ENCODE measurements around the gene GABRA5.
"Not testable (repeated sequence)": the region's sequence is repeated elsewhere in the genome, so short reads cannot be mapped to it uniquely, and the experiment has no call there.

GABRA5 gene

GRCh38 chr15:26866298-26867199 is at the start of gene GABRA5:
Gene GABRA5 (plus strand): TSS chr15:26867062. CDS start chr15:26869249, 2,187 bp downstream.
- DNase-seq (ENCODE audit: low read depth) = no peak

- DNase-seq (ENCODE audit: low read depth) = not testable (repeated sequence)
Observed at GRCh38 chr15:26831191-26831590, 35.7 kb upstream of the GABRA5 start.

- no peak for DNase-seq (ENCODE audit: low read depth)
Observed at GRCh38 chr15:26831951-26832350, 34.9 kb upstream of the GABRA5 start.

- no peak for DNase-seq (ENCODE audit: low read depth)
Observed at GRCh38 chr15:26838742-26839460, 28.0 kb upstream of the GABRA5 start.

- DNase-seq (ENCODE audit: low read depth) = no peak
Observed at GRCh38 chr15:26841514-26841913, 25.3 kb upstream of the GABRA5 start.

GRCh38 chr15:26841941-26842340 is 24.9 kb upstream of the GABRA5 start:
- DNase-seq (ENCODE audit: low read depth) = no peak

GRCh38 chr15:26842391-26842790 is 24.5 kb upstream of the GABRA5 start:
- no peak for DNase-seq (ENCODE audit: low read depth)

GRCh38 chr15:26844901-26845300 is 22.0 kb upstream of the GABRA5 start:
- no peak for DNase-seq (ENCODE audit: low read depth)

- no peak for DNase-seq (ENCODE audit: low read depth)
Observed at GRCh38 chr15:26848498-26848897, 18.4 kb upstream of the GABRA5 start.

- no peak for DNase-seq (ENCODE audit: low read depth)
Observed at GRCh38 chr15:26850161-26850560, 16.7 kb upstream of the GABRA5 start.

- no peak for DNase-seq (ENCODE audit: low read depth)
Observed at GRCh38 chr15:26852980-26853379, 13.9 kb upstream of the GABRA5 start.

- DNase-seq (ENCODE audit: low read depth) = no peak
Observed at GRCh38 chr15:26854435-26854834, 12.4 kb upstream of the GABRA5 start.

GRCh38 chr15:26864664-26865191 is 2.1 kb upstream of the GABRA5 start:
- DNase-seq (ENCODE audit: low read depth) = no peak

GRCh38 chr15:26867200-26868007 is 542 bp downstream of the GABRA5 start:
- DNase-seq (ENCODE audit: low read depth) = no peak

GRCh38 chr15:26868029-26868685 is 1.3 kb downstream of the GABRA5 start:
- DNase-seq (ENCODE audit: low read depth) = no peak

GRCh38 chr15:26869628-26870027 is 2.8 kb downstream of the GABRA5 start:
- DNase-seq (ENCODE audit: low read depth) = no peak

GRCh38 chr15:26870346-26870745 is 3.5 kb downstream of the GABRA5 start:
- no peak for DNase-seq (ENCODE audit: low read depth)

- no peak for DNase-seq (ENCODE audit: low read depth)
Observed at GRCh38 chr15:26872206-26872605, 5.3 kb downstream of the GABRA5 start.

GRCh38 chr15:26873846-26874245 is 7.0 kb downstream of the GABRA5 start:
- DNase-seq (ENCODE audit: low read depth) = no peak

- no peak for DNase-seq (ENCODE audit: low read depth)
Observed at GRCh38 chr15:26874774-26875475, 8.1 kb downstream of the GABRA5 start.

GRCh38 chr15:26875476-26875850 is 8.6 kb downstream of the GABRA5 start:
- DNase-seq (ENCODE audit: low read depth) = no peak

All from fibroblast of gingiva (primary cell).